Measurements from ENCODE around the gene ZNF768.
"Not testable (repeated sequence)": the region's sequence is repeated elsewhere in the genome, so short reads cannot be mapped to it uniquely, and the experiment has no call there.

The ZNF768 gene

GRCh38 chr16:30510376-30510938, 15.9 kb downstream of the ZNF768 start:
- DNase-seq (ENCODE audit: low read depth) = no peak

- DNase-seq (ENCODE audit: low read depth) = no peak
These were observed 17.1 kb downstream of the ZNF768 start for GRCh38 chr16:30509081-30509765.

GRCh38 chr16:30503403-30504296, 22.7 kb downstream of the ZNF768 start:
- DNase-seq (ENCODE audit: low read depth) = no peak

- DNase-seq (ENCODE audit: low read depth) = no peak
These were observed 27.1 kb downstream of the ZNF768 start for GRCh38 chr16:30499284-30499683.

- no peak for DNase-seq (ENCODE audit: low read depth)
These were observed 31.7 kb downstream of the ZNF768 start for GRCh38 chr16:30494709-30495108.

- no peak for DNase-seq (ENCODE audit: low read depth)
These were observed 32.4 kb downstream of the ZNF768 start for GRCh38 chr16:30493941-30494488.

- DNase-seq (ENCODE audit: low read depth) = peak; percentile 69
These were observed 34.5 kb downstream of the ZNF768 start for GRCh38 chr16:30491744-30492308.

- no peak for DNase-seq (ENCODE audit: low read depth)
These were observed 35.1 kb downstream of the ZNF768 start for GRCh38 chr16:30491229-30491628.

- no peak for DNase-seq (ENCODE audit: low read depth)
These were observed 36.2 kb downstream of the ZNF768 start for GRCh38 chr16:30490210-30490609.

- DNase-seq (ENCODE audit: low read depth) = no peak
These were observed 37.4 kb downstream of the ZNF768 start for GRCh38 chr16:30488764-30489605.

- peak; percentile 81 for DNase-seq (ENCODE audit: low read depth)
These were observed 40.4 kb downstream of the ZNF768 start for GRCh38 chr16:30485818-30486436.

- DNase-seq (ENCODE audit: low read depth) = no peak
These were observed 41.5 kb downstream of the ZNF768 start for GRCh38 chr16:30484887-30485286.

GRCh38 chr16:30482366-30482765, 44.0 kb downstream of the ZNF768 start:
- DNase-seq (ENCODE audit: low read depth) = no peak

GRCh38 chr16:30481381-30481780, 45.0 kb downstream of the ZNF768 start:
- DNase-seq (ENCODE audit: low read depth) = no peak

GRCh38 chr16:30478766-30479478, 47.4 kb downstream of the ZNF768 start:
- no peak for DNase-seq (ENCODE audit: low read depth)

- DNase-seq (ENCODE audit: low read depth) = not testable (repeated sequence)
These were observed 48.6 kb downstream of the ZNF768 start for GRCh38 chr16:30477773-30478172.

GRCh38 chr16:30476991-30477390, 49.4 kb downstream of the ZNF768 start:
- DNase-seq (ENCODE audit: low read depth) = no peak

GRCh38 chr16:30474684-30475083, 51.7 kb downstream of the ZNF768 start:
- no peak for DNase-seq (ENCODE audit: low read depth)

- DNase-seq (ENCODE audit: low read depth) = no peak
These were observed 52.3 kb downstream of the ZNF768 start for GRCh38 chr16:30474074-30474452.
